HepG2 (cell line): ENCODE results near the gene ATP8A1.

Experiments used
- CTCF ChIP-seq: sonication (generic); formaldehyde crosslinking; IDR thresholded peaks from 2 replicates; pipeline ENCODE4 v1.5.0; 2020; ENCODE audit warnings: mild to moderate bottlenecking, missing genetic modification reagents, moderate library complexity
- FOXM1 ChIP-seq: sonication (generic); formaldehyde crosslinking; IDR thresholded peaks from 2 replicates; pipeline ENCODE4 v1.5.0; 2020; ENCODE audit warnings: missing genetic modification reagents
- JUNB ChIP-seq: sonication (generic); formaldehyde crosslinking; IDR thresholded peaks from 2 replicates; pipeline ENCODE4 v1.8.0; 2022; ENCODE audit warnings: missing genetic modification reagents, mild to moderate bottlenecking, borderline replicate concordance
- KAT8 ChIP-seq: IDR thresholded peaks from 2 replicates; pipeline ENCODE4 v1.6.1; 2016; ENCODE audit warnings: missing genetic modification reagents, missing compliant biosample characterization
- NFE2L2 ChIP-seq: fragments of 150-350 bp; IDR thresholded peaks from 2 replicates; pipeline ENCODE4 v1.6.1; 2014; ENCODE audit warnings: low read length
- PHF8 ChIP-seq: sonication (generic); formaldehyde crosslinking; IDR thresholded peaks from 2 replicates; pipeline ENCODE4 v1.5.0; 2020; ENCODE audit warnings: missing genetic modification reagents
- RFX1 ChIP-seq: fragments of 450-650 bp; IDR thresholded peaks from 2 replicates; pipeline ENCODE4 v1.6.1; 2017
- TCF7L2 ChIP-seq: IDR thresholded peaks from 2 replicates; pipeline ENCODE4 v1.6.1; 2011; ENCODE audit warnings: mild to moderate bottlenecking, low read depth, low read length, moderate library complexity
- ZBTB7A ChIP-seq: sonication (generic); formaldehyde crosslinking; IDR thresholded peaks from 2 replicates; pipeline ENCODE4 v1.8.0; 2022; ENCODE audit warnings: mild to moderate bottlenecking, missing genetic modification reagents
- ZNF329 ChIP-seq: sonication (generic); formaldehyde crosslinking; IDR thresholded peaks from 2 replicates; pipeline ENCODE4 v1.9.0; 2021; ENCODE audit warnings: low read depth, mild to moderate bottlenecking, missing genetic modification reagents
- ZNF639 ChIP-seq: conservative IDR thresholded peaks from 2 replicates; pipeline ENCODE4 v1.6.1; 2018; ENCODE audit warnings: missing genetic modification reagents
- ZNF644 ChIP-seq: IDR thresholded peaks from 2 replicates; pipeline ENCODE4 v1.6.1; 2016; ENCODE audit warnings: low read depth

GRCh38 chr4:42513748-42514492 is 143.0 kb downstream of the ATP8A1 start:
- TF ChIP-seq NFE2L2: no peak
- TF ChIP-seq PHF8 (CRISPR knock-in tag): no peak
- TF ChIP-seq KAT8 (CRISPR knock-in tag): no peak
- no peak for TF ChIP-seq TCF7L2
- no peak for TF ChIP-seq ZNF639 (CRISPR knock-in tag)
- no peak for TF ChIP-seq CTCF (CRISPR knock-in tag)
- no peak for TF ChIP-seq FOXM1 (CRISPR knock-in tag)
- TF ChIP-seq ZNF644 (CRISPR knock-in tag): no peak
- no peak for TF ChIP-seq RFX1
- no peak for TF ChIP-seq ZBTB7A (CRISPR knock-in tag)
- TF ChIP-seq JUNB (CRISPR knock-in tag): no peak
- no peak for TF ChIP-seq ZNF329 (CRISPR knock-in tag)
